ENCODE measurements around the gene COBL.

COBL gene

GRCh38 chr7:51140199-51141164 lies 176.1 kb downstream of the COBL start:
- no peak for DNase-seq

GRCh38 chr7:51139796-51140195 lies 176.8 kb downstream of the COBL start:
- DNase-seq = no peak

GRCh38 chr7:51138123-51139085 lies 178.2 kb downstream of the COBL start:
- peak; percentile 93 for DNase-seq

GRCh38 chr7:51135576-51135975 lies 181.0 kb downstream of the COBL start:
- DNase-seq = no peak

GRCh38 chr7:51134013-51134441 lies 182.6 kb downstream of the COBL start:
- no peak for DNase-seq

GRCh38 chr7:51132661-51133060 lies 183.9 kb downstream of the COBL start:
- DNase-seq = no peak

- DNase-seq = no peak
These were observed 186.8 kb downstream of the COBL start for GRCh38 chr7:51129527-51130472.

- DNase-seq = no peak
These were observed 187.8 kb downstream of the COBL start for GRCh38 chr7:51128545-51129435.

GRCh38 chr7:51127618-51127904 lies 189.0 kb downstream of the COBL start:
- no peak for DNase-seq

GRCh38 chr7:51126813-51127617 lies 189.6 kb downstream of the COBL start:
- no peak for DNase-seq

- DNase-seq = no peak
These were observed 190.3 kb downstream of the COBL start for GRCh38 chr7:51126324-51126723.

GRCh38 chr7:51124321-51124720 lies 192.3 kb downstream of the COBL start:
- no peak for DNase-seq

- no peak for DNase-seq
These were observed 193.1 kb downstream of the COBL start for GRCh38 chr7:51123322-51124019.

- DNase-seq = no peak
These were observed 194.6 kb downstream of the COBL start for GRCh38 chr7:51121931-51122425.

- no peak for DNase-seq
These were observed 195.4 kb downstream of the COBL start for GRCh38 chr7:51121036-51121790.

GRCh38 chr7:51118628-51119027 lies 198.0 kb downstream of the COBL start:
- DNase-seq = no peak

- DNase-seq = no peak
These were observed 202.1 kb downstream of the COBL start for GRCh38 chr7:51114501-51114900.

GRCh38 chr7:51113962-51114361 lies 202.6 kb downstream of the COBL start:
- no peak for DNase-seq

GRCh38 chr7:51113560-51113959 lies 203.0 kb downstream of the COBL start:
- DNase-seq = no peak

Data from NCI-H1092 treated with DMSO at 0.1 percent for 48 hours (cell line).